Measurements from ENCODE around the gene TOMM22.
A peak's percentile ranks its signal among the peaks of the same experiment; 100 is the strongest.
"Not testable (repeated sequence)": the region's sequence is repeated elsewhere in the genome, so short reads cannot be mapped to it uniquely, and the experiment has no call there.

Gene TOMM22

GRCh38 chr22:38681582-38682335, at the start of gene TOMM22:
Gene TOMM22 (plus strand): TSS chr22:38681957. CDS start chr22:38681979, 22 bp downstream.
- DNase-seq, result peak; percentile 88 to 89

GRCh38 chr22:38632528-38632927, 49.2 kb upstream of the TOMM22 start:
- no peak for DNase-seq

- no peak for DNase-seq
Measured at GRCh38 chr22:38638216-38638615, 43.5 kb upstream of the TOMM22 start.

DNA sequence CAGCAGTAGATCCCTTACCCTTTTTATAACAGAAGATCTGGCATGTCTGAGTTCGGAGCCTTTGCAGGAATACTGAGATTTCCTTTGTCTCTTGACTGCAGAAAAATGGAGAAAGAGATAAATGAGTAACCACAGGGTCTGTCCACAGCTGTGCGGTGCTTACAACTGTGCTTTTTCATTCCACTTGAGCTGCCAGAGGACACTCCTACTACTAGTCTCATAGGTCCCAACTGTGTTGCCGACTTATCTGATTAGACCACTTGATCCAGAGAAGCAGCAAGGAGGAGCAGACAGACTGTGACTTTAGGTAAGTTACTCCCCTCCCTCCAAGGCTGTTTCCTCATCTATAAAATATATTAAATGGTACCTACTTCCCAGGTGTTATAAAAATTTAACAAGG, 43.0 kb upstream of the TOMM22 start:
- DNase-seq, result no peak

GRCh38 chr22:38641476-38642040, 40.2 kb upstream of the TOMM22 start:
- DNase-seq, result no peak

DNA sequence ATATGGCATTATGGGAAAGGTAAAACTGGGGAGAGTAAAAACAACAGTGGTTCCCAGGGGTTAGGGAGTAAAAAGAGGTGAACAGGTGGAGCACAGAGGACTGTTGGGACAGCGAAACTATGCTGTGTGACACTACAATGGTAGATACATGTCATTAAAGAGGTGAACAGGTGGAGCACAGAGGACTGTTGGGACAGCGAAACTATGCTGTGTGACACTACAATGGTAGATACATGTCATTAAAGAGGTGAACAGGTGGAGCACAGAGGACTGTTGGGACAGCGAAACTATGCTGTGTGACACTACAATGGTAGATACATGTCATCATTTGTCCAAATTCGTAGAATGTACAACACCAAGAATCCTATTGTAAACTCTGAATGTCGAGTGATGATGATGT, 37.5 kb upstream of the TOMM22 start:
- DNase-seq, result not testable (repeated sequence)

DNA sequence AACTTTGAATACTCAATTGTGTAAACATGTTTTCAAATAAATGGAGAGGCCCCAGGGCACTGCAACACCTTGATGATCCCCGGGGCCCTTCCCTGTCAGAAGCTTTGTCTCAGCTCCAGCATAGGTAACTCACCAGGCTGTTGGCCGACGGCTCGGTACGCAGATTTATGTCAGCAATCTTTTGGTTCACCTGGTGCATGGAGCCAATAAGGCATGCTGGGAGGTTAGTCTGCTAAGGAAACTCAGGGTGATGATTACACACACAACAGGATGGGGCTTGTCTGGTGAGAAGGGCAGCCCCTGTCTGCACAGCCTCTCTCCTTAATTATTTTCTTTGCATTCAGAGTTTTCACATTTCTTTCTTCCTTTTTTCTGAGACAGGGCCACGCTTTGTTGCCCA, 36.3 kb upstream of the TOMM22 start:
- no peak for DNase-seq

GRCh38 chr22:38649841-38650522, 31.8 kb upstream of the TOMM22 start:
- DNase-seq, result no peak

DNA sequence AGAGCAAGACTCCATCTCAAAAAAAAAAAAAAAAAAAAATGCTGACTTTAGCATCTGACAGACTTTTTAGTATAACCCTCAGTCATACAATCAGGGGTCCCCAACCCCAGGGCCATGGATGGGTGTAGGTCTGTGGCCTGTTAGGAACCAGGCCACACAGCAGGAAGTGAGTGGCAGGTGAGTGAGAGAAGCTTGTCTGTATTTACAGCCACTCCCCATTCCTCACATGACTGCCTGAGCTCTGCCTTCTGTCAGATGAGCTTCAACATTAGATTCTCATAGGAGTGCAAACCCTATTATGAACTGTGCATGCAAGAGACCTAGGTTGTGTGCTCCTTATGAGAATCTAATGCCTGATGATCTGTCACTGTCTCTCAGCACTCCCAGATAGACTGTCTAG, 28.9 kb upstream of the TOMM22 start:
- DNase-seq, result no peak

DNA sequence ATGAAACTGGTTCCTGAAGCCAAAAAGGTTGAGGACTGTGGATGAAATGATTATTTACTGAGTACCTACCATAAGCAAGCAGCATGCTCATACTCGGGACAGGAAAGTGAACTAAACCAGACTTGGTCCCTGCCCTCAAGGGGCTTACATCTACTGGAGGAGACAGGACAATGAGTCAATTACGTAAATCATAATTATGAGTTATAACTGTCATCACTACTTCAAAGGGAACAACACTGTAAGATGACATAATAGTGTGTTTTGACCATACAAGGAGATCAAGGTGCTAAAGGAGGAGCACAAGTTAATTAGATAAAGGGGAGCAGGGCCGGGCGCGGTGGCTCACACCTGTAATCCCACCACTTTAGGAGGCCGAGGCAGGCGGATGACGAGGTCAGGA, 28.0 kb upstream of the TOMM22 start:
- DNase-seq, result no peak

DNA sequence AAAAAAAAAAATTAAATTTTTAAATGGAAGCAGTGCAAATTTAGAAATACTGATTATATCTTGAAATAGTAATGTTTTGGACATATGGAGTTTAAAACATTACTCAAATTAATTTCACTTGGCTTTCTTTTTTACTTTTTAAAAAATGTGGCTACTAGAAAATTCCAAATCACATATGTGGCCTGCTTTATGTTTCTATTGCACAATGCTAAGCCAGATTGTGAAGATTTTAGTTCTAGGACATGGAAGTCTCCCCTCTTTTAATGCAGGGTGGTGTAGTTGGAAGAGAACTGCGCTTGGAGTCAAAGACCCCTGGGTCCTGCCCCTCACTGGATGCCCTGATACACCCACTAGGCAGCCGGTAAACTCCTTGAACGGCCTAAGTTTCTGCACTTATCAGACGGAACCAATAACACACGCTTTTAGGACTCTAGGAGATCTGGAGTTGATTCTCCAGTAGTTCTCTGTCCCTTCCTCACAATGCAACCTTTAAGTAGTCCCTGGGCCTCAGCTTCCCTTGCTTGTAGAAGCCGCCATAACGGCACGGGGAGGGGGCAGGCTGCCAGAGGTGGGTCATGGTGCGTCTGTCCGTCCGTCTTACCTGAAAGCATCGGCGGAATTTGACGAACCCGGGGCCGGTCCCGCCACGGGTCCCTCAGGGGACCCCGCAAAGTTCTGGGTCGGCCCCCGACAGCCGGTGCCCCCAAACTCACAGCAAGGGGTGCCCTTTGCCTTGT, 26.1 kb upstream of the TOMM22 start:
- peak; percentile 5 to 23 for DNase-seq

DNA sequence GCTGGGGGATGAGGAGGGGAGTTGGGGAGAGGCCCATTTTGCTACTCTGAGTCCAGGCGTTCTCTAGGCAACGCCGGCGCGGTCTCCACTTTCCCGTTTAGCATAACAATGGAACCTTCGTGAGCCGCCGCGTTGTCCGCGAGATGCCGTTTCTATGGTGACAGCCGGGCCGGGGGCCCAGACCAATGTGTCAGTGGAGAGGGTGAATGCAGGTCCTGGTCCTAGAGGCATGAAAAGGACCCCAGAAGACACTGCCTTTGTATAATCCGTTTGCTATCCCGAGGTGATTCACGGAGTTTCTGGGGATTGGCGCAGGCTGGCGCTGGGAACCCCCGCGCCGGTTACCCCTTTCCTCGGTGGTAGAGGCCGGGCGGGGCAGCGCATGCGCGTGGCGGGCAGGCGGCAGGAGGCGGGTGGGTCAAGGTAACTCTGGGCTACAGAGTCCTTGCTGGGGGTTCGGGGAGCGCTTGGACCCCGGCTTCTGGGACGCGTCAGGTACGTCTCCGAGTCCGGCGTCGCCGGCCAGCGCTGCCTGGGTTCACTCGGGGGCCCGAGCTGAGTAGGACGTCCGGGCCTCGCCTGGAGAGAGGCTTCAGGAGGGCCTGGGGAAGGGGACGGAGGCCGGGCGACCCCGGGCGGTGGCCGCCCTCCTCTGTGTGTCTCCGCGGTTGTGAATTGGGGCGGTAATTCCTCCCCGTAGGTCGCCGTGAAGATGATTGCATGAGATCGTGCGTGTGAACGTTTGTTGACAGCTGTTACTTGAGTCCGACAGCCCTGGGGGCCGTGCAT, 25.3 kb upstream of the TOMM22 start, which contains the start of the genes CBY1 and FAM227A:
CBY1 (plus strand) TSS at position 383 of the 789 bp plus-strand sequence. CDS start 11,417 bp downstream, outside the sequence.
FAM227A (minus strand) TSS at position 137 of the 789 bp plus-strand sequence. CDS start 6,224 bp downstream, outside the sequence.
- DNase-seq, result peak; percentile 87 to 91

DNA sequence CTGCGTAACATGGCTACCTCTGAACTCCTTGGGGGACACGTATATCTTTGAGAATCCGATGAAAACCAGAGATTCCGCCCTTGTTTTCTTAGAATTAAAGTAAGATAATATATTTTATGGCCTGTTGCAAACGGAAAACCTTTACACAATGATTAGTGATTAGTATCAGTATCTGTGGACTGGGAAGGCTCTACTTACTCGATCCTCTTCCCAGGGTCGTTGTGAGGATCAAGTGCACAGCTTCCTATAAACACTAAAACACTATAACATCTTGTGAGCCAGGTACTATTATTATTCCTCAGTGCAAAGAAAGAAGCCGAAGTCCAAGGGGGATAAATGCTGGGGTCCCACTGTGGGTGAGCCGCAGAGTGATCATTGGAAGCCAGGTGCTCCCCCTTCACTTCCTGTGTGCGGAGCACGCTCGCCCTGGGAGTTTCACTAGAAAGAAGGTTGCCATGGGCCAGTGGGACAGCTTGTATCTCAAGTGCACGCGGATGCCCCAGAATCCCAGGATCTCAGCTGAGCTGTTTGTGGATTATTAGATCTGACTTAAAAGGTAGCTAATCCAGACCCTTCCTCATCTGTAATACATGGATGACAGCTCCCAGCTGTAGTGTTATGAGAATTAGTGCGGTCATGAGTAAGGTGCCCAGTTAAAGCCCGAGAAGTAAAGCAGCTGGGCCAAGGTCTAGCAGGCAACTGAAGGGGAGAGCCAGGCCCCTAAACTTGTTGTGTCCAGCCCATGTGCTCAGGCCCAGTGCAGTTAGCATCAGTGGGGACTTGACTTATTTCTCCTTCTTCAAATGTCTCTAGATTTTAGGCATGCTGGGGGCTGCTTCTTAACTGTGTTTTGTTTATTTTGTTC, 24.5 kb upstream of the TOMM22 start:
- DNase-seq, result peak; percentile 21 to 45

GRCh38 chr22:38674888-38675287, 6.9 kb upstream of the TOMM22 start:
- no peak for DNase-seq

- DNase-seq, result no peak
Measured at GRCh38 chr22:38675833-38676232, 5.9 kb upstream of the TOMM22 start.

DNA sequence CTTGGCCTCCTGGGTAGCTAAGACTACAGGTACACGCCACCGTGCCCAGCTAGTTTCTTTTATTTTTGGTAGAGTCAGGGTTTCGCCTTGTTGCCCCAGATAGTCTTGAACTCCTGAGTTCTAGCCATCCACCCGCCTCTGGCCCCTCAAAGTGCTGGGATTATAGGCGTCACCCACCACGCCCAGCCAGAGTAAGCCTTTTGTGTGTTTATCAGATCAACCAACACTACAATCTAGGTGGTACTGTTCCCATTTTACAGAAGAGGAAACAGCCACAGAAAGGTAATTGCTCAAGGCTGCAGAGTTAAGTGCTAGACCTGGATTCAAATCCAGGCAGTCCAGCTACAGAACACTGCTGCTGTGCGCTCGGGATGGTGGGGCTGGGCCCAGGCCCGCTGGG, 3.1 kb downstream of the TOMM22 start:
- no peak for DNase-seq

GRCh38 chr22:38685761-38686160, 4.0 kb downstream of the TOMM22 start:
- DNase-seq, result no peak

DNA sequence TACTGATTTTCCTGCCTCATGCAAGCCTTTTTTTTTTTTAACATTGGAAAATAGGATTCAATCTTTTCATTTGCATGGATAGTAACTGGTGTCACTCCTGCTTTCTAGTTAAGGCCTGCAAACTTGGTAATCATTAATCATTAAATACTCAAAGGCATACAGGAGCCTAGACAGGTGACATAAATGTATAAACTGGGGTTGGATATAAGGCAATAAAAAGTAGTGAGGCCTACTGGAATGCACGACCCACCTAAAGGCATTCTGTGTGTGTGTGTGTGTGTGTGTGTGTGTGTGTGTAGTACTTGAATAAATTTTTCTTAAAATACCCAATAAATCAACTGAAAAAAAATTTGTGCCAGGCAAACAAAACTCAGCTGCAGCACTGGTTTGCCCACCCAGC, 7.9 kb downstream of the TOMM22 start:
- no peak for DNase-seq

DNA sequence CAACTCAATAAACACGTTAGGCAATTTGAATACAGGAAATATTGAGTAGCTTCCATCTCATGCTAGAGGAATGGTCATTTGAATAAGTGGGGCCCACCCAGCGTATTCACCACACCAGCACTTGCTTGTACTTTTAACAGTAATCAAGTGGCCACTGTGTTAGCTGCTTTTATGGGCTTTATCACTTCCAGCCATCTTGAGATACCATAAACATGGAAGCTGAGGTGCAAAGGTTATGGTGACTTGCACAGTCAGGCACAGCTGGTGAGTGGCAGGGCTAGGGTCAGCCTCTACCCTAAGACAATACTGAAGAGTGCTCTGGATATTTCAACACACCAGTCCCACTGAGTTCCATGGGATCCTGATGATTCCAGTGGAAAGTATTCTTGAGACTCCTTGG, 12.3 kb downstream of the TOMM22 start:
- DNase-seq, result no peak

GRCh38 chr22:38694940-38695339, 13.2 kb downstream of the TOMM22 start:
- DNase-seq, result no peak
